ENCODE results near the gene ATRNL1.
"Not testable (repeated sequence)": the region's sequence is repeated elsewhere in the genome, so short reads cannot be mapped to it uniquely, and the experiment has no call there.

ATRNL1 gene

GRCh38 chr10:115091161-115091560 lies 2.0 kb upstream of the ATRNL1 start:
- no peak for DNase-seq (ENCODE audit: low spot score)

GRCh38 chr10:115092258-115092554 lies 959 bp upstream of the ATRNL1 start:
- no peak for DNase-seq (ENCODE audit: low spot score)

GRCh38 chr10:115092555-115093285 lies 445 bp upstream of the ATRNL1 start:
- DNase-seq (ENCODE audit: low spot score): no peak

GRCh38 chr10:115093776-115094408 lies 727 bp downstream of the ATRNL1 start:
- no peak for DNase-seq (ENCODE audit: low spot score)

GRCh38 chr10:115094416-115095140 lies 1.4 kb downstream of the ATRNL1 start:
- DNase-seq (ENCODE audit: low spot score): no peak

- DNase-seq (ENCODE audit: low spot score): no peak
These were observed 2.6 kb downstream of the ATRNL1 start for GRCh38 chr10:115095758-115096157.

- no peak for DNase-seq (ENCODE audit: low spot score)
These were observed 10.5 kb downstream of the ATRNL1 start for GRCh38 chr10:115103700-115104099.

GRCh38 chr10:115105411-115105810 lies 12.2 kb downstream of the ATRNL1 start:
- not testable (repeated sequence) for DNase-seq (ENCODE audit: low spot score)

- DNase-seq (ENCODE audit: low spot score): no peak
These were observed 14.7 kb downstream of the ATRNL1 start for GRCh38 chr10:115107830-115108229.

- no peak for DNase-seq (ENCODE audit: low spot score)
These were observed 24.1 kb downstream of the ATRNL1 start for GRCh38 chr10:115117301-115117700.

- no peak for DNase-seq (ENCODE audit: low spot score)
These were observed 25.2 kb downstream of the ATRNL1 start for GRCh38 chr10:115118346-115118745.

GRCh38 chr10:115125505-115125904 lies 32.3 kb downstream of the ATRNL1 start:
- no peak for DNase-seq (ENCODE audit: low spot score)

- peak; percentile 29 for DNase-seq (ENCODE audit: low spot score)
These were observed 36.6 kb downstream of the ATRNL1 start for GRCh38 chr10:115129752-115130151.

GRCh38 chr10:115136616-115137015 lies 43.5 kb downstream of the ATRNL1 start:
- no peak for DNase-seq (ENCODE audit: low spot score)

- peak; percentile 22 for DNase-seq (ENCODE audit: low spot score)
These were observed 48.1 kb downstream of the ATRNL1 start for GRCh38 chr10:115141254-115141653.

GRCh38 chr10:115157357-115157756 lies 64.2 kb downstream of the ATRNL1 start:
- DNase-seq (ENCODE audit: low spot score): no peak

GRCh38 chr10:115163129-115163528 lies 70.0 kb downstream of the ATRNL1 start:
- DNase-seq (ENCODE audit: low spot score): no peak

- DNase-seq (ENCODE audit: low spot score): no peak
These were observed 71.1 kb downstream of the ATRNL1 start for GRCh38 chr10:115164220-115164619.

GRCh38 chr10:115167751-115168150 lies 74.6 kb downstream of the ATRNL1 start:
- no peak for DNase-seq (ENCODE audit: low spot score)

GRCh38 chr10:115171392-115171960 lies 78.3 kb downstream of the ATRNL1 start:
- peak; percentile 1 for DNase-seq (ENCODE audit: low spot score)

- no peak for DNase-seq (ENCODE audit: low spot score)
These were observed 80.8 kb downstream of the ATRNL1 start for GRCh38 chr10:115173915-115174443.

- DNase-seq (ENCODE audit: low spot score): not testable (repeated sequence)
These were observed 114.1 kb downstream of the ATRNL1 start for GRCh38 chr10:115207276-115207675.

- DNase-seq (ENCODE audit: low spot score): no peak
These were observed 116.0 kb downstream of the ATRNL1 start for GRCh38 chr10:115209133-115209532.
